ENCODE data around the gene TBC1D23.
A peak's percentile ranks its signal among the peaks of the same experiment; 100 is the strongest.
"Not testable (repeated sequence)": the region's sequence is repeated elsewhere in the genome, so short reads cannot be mapped to it uniquely, and the experiment has no call there.

The TBC1D23 gene

GRCh38 chr3:100310355-100310965 is 49.7 kb downstream of the TBC1D23 start:
- DNase-seq = no peak

GRCh38 chr3:100311011-100311410 is 50.2 kb downstream of the TBC1D23 start:
- no peak for DNase-seq

- peak; percentile 60 for DNase-seq
These were observed 55.9 kb downstream of the TBC1D23 start for GRCh38 chr3:100316641-100317069.

GRCh38 chr3:100317912-100318311 is 57.1 kb downstream of the TBC1D23 start:
- peak; percentile 7 for DNase-seq

- no peak for DNase-seq
These were observed 59.2 kb downstream of the TBC1D23 start for GRCh38 chr3:100319951-100320350.

- DNase-seq = no peak
These were observed 63.3 kb downstream of the TBC1D23 start for GRCh38 chr3:100324044-100324443.

- DNase-seq = no peak
These were observed 65.0 kb downstream of the TBC1D23 start for GRCh38 chr3:100325827-100326226.

GRCh38 chr3:100327377-100327776 is 66.6 kb downstream of the TBC1D23 start:
- not testable (repeated sequence) for DNase-seq

GRCh38 chr3:100329800-100330489 is 69.2 kb downstream of the TBC1D23 start:
- DNase-seq = no peak

GRCh38 chr3:100330651-100331050 is 69.9 kb downstream of the TBC1D23 start:
- DNase-seq = no peak

- no peak for DNase-seq
These were observed 70.9 kb downstream of the TBC1D23 start for GRCh38 chr3:100331660-100332059.

GRCh38 chr3:100333051-100333450 is 72.3 kb downstream of the TBC1D23 start:
- DNase-seq = no peak

GRCh38 chr3:100333970-100334487 is 73.2 kb downstream of the TBC1D23 start:
- DNase-seq = no peak

GRCh38 chr3:100334488-100335351 is 73.9 kb downstream of the TBC1D23 start, which contains the start of gene NIT2:
NIT2 (plus strand) TSS chr3:100334757; CDS start chr3:100334792, 35 bp downstream.
- peak; percentile 88 for DNase-seq

GRCh38 chr3:100335434-100335833 is 74.6 kb downstream of the TBC1D23 start:
- DNase-seq = peak; percentile 26

- not testable (repeated sequence) for DNase-seq
These were observed 75.4 kb downstream of the TBC1D23 start for GRCh38 chr3:100336229-100336628.

- DNase-seq = no peak
These were observed 78.1 kb downstream of the TBC1D23 start for GRCh38 chr3:100338911-100339310.

- no peak for DNase-seq
These were observed 79.0 kb downstream of the TBC1D23 start for GRCh38 chr3:100339786-100340185.

- DNase-seq = no peak
These were observed 79.7 kb downstream of the TBC1D23 start for GRCh38 chr3:100340527-100340926.

GRCh38 chr3:100348727-100349126 is 87.9 kb downstream of the TBC1D23 start:
- no peak for DNase-seq

GRCh38 chr3:100351770-100352169 is 91.0 kb downstream of the TBC1D23 start:
- DNase-seq = not testable (repeated sequence)

GRCh38 chr3:100352296-100353231 is 91.8 kb downstream of the TBC1D23 start:
- no peak for DNase-seq

Data from activated CD4-positive, alpha-beta T cell treated with anti-CD3 and anti-CD28 coated beads, Interleukin-2, amount 50 U/mL, for 16 hours (primary cell).